ENCODE results near the gene STXBP1. TPM values are rescaled to one million over a fixed set of nuclear protein-coding genes. Genes with fewer than 3 reads are reported as not detected.

The STXBP1 gene
- total RNA-seq, 1 experiment from 2014 or later: 10.9 TPM

- Histone ChIP-seq H3K4me1 (ENCODE audit: insufficient read depth, low read length, poor library complexity, severe bottlenecking) (peaks cover 24% of the 10 kb centered on the region), H3K27me3 (replicated peaks; ENCODE audit: insufficient read depth, low read depth, low read length, poor library complexity) (no peaks in the 10 kb centered on the region), H3K4me3 (ENCODE audit: low read depth, low read length, poor library complexity, severe bottlenecking) (peak overlapping the region; percentile 97), H3K9me3 (ENCODE audit: low read depth, low read length, poor library complexity, severe bottlenecking) (no peaks in the 10 kb centered on the region), H3K36me3 (ENCODE audit: insufficient read depth, low read length, poor library complexity, severe bottlenecking) (no peaks in the 10 kb centered on the region), H3K27ac (ENCODE audit: low read depth, low read length, poor library complexity, severe bottlenecking) (peak overlapping the region; percentile 82)
- TF ChIP-seq EZH2 (IDR thresholded peaks at IDR 0.05; ENCODE audit: borderline replicate concordance, low read depth, low read length, poor library complexity, severe bottlenecking) (no peak), CTCF (conservative IDR thresholded peaks at IDR 0.05; ENCODE audit: low read depth, low read length) (no peak)
- intact Hi-C loops (cut with micrococcal nuclease; ENCODE audit: unreplicated experiment): no loop called here
- DNase-seq (ENCODE audit: low spot score): peak; percentile 91
- CTCF ChIA-PET: interaction anchor here (0.5 kb wide), 1 partner anchor 20 kb away, joined by 3 read pairs; no protein-coding TSS in a partner anchor
- POLR2A ChIA-PET (ENCODE audit: low non-redundant PET): no interaction called here
- BruUV-seq (replicated peaks): no TSS peak
These were observed 42.8 kb upstream of the STXBP1 start for GRCh38 chr9:127568971-127569885.

- intact Hi-C loops (cut with micrococcal nuclease; ENCODE audit: unreplicated experiment): no loop called here
- POLR2A ChIA-PET (ENCODE audit: low non-redundant PET): no interaction called here
- no peak for TF ChIP-seq EZH2 (IDR thresholded peaks at IDR 0.05; ENCODE audit: borderline replicate concordance, low read depth, low read length, poor library complexity, severe bottlenecking)
- no peak for TF ChIP-seq CTCF (conservative IDR thresholded peaks at IDR 0.05; ENCODE audit: low read depth, low read length)
- DNase-seq (ENCODE audit: low spot score): no peak
- peak overlapping the region; percentile 82 for H3K27ac ChIP-seq (ENCODE audit: low read depth, low read length, poor library complexity, severe bottlenecking)
- CTCF ChIA-PET: no interaction called here
- H3K9me3 ChIP-seq (ENCODE audit: low read depth, low read length, poor library complexity, severe bottlenecking): no peaks in the 10 kb centered on the region
- H3K27me3 ChIP-seq (replicated peaks; ENCODE audit: insufficient read depth, low read depth, low read length, poor library complexity): no peaks in the 10 kb centered on the region
- peaks cover 24% of the 10 kb centered on the region for H3K4me1 ChIP-seq (ENCODE audit: insufficient read depth, low read length, poor library complexity, severe bottlenecking)
- BruUV-seq (replicated peaks): no TSS peak
- H3K4me3 ChIP-seq (ENCODE audit: low read depth, low read length, poor library complexity, severe bottlenecking): peak overlapping the region; percentile 54
- no peaks in the 10 kb centered on the region for H3K36me3 ChIP-seq (ENCODE audit: insufficient read depth, low read length, poor library complexity, severe bottlenecking)
These were observed 42.1 kb upstream of the STXBP1 start for GRCh38 chr9:127569886-127570401.

- Histone ChIP-seq H3K36me3 (ENCODE audit: insufficient read depth, low read length, poor library complexity, severe bottlenecking) (no peaks in the 10 kb centered on the region), H3K27me3 (replicated peaks; ENCODE audit: insufficient read depth, low read depth, low read length, poor library complexity) (no peaks in the 10 kb centered on the region), H3K9me3 (ENCODE audit: low read depth, low read length, poor library complexity, severe bottlenecking) (no peaks in the 10 kb centered on the region), H3K27ac (ENCODE audit: low read depth, low read length, poor library complexity, severe bottlenecking) (no peak overlapping the region), H3K4me1 (ENCODE audit: insufficient read depth, low read length, poor library complexity, severe bottlenecking) (peaks cover 24% of the 10 kb centered on the region), H3K4me3 (ENCODE audit: low read depth, low read length, poor library complexity, severe bottlenecking) (no peak overlapping the region)
- BruUV-seq (replicated peaks): no TSS peak
- no peak for DNase-seq (ENCODE audit: low spot score)
- intact Hi-C loops (cut with micrococcal nuclease; ENCODE audit: unreplicated experiment): no loop called here
- CTCF ChIA-PET: no interaction called here
- POLR2A ChIA-PET (ENCODE audit: low non-redundant PET): no interaction called here
- TF ChIP-seq CTCF (conservative IDR thresholded peaks at IDR 0.05; ENCODE audit: low read depth, low read length) (no peak), EZH2 (IDR thresholded peaks at IDR 0.05; ENCODE audit: borderline replicate concordance, low read depth, low read length, poor library complexity, severe bottlenecking) (no peak)
These were observed 41.5 kb upstream of the STXBP1 start for GRCh38 chr9:127570533-127571111.
